Cardiac ventricle fibroblast (primary cell): ENCODE measurements around the gene APOA1. TPM values are rescaled to one million over a fixed set of nuclear protein-coding genes. Genes with fewer than 3 reads are reported as not detected.

Source experiments
- total RNA-seq: library from RNA; depleted of rRNA; stranded (reverse); fragments of >200 nt; gene quantifications from 2 replicates; pipeline ENCODE4 v1.2.3, GENCODE V29; 2015

The APOA1 gene
- total RNA-seq: 0.34 and 0.87 TPM in 2 replicates

DNA sequence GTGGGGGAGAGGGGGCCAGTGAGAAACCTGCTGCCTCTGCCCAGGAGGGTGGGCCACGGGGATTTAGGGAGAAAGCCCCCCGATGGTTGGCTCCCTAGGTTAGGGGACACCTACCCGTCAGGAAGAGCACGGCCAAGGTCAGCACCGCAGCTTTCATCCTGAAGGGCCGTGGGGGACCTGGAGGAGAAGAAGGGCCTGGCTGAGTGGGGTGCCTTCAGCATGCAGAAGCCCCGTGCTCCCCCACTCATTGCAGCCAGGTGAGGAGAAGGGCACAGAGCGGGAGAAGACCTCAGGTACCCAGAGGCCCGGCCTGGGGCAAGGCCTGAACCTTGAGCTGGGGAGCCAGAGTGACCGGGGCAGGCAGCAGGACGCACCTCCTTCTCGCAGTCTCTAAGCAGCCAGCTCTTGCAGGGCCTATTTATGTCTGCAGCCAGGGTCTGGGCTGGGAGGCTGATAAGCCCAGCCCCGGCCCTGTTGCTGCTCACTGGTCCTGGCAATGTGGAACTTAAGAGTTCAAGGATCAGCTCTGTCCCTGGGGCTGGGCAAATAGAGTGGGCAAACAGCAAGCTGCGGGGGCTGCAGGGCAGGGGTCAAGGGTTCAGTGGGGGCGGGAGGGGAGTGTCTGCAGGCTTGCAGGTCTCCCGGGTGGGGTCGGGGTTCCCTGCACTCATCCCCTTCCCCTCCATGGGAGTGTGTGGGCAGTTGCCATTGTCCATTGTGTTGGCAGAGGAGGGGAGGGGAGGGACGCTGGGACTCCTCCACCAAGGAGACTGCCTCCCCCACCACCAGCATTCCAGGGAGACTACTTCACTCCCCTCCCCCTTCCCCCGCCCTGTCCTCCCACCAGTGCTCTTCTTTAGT lies at the start of gene APOA1:
APOA1 (minus strand) TSS at position 392 of the 861 bp plus-strand sequence; CDS start at position 157, 235 bp downstream.

DNA sequence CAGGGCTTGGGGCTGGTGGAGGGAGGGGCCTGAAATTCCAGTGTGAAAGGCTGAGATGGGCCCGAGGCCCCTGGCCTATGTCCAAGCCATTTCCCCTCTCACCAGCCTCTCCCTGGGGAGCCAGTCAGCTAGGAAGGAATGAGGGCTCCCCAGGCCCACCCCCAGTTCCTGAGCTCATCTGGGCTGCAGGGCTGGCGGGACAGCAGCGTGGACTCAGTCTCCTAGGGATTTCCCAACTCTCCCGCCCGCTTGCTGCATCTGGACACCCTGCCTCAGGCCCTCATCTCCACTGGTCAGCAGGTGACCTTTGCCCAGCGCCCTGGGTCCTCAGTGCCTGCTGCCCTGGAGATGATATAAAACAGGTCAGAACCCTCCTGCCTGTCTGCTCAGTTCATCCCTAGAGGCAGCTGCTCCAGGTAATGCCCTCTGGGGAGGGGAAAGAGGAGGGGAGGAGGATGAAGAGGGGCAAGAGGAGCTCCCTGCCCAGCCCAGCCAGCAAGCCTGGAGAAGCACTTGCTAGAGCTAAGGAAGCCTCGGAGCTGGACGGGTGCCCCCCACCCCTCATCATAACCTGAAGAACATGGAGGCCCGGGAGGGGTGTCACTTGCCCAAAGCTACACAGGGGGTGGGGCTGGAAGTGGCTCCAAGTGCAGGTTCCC lies 7.8 kb downstream of the APOA1 start, which contains the start of gene APOC3:
APOC3 (plus strand) TSS at position 383 of the 659 bp plus-strand sequence. CDS start 676 bp downstream, outside the sequence.

GRCh38 chr11:116823031-116823843 lies 14.2 kb downstream of the APOA1 start, which contains the start of gene APOA4:
APOA4 (minus strand) TSS chr11:116823304; CDS start chr11:116823191, 113 bp downstream.

DNA sequence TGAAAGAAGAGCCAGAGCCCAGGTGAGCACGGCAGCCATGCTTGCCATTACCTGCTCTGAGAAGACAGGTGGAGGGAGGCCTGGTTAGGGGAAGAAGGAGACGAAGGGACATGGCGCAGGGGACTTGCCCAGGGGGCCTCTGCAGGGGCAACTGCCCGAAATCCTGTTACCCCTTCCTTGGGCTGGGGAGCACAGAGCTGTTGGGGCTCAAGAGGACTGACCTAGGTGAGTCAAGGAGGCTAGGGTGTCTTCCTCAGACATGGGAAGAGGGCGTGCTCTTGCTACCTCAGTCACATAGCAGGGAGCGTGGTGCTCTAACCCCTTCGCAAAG lies 45.6 kb downstream of the APOA1 start, which contains the start of gene APOA5:
APOA5 (minus strand) TSS at position 67 of the 331 bp plus-strand sequence; CDS start at position 48, 19 bp downstream.

GRCh38 chr11:116787786-116788486 lies 49.5 kb downstream of the APOA1 start, which contains the start of gene ZPR1:
ZPR1 (minus strand) TSS chr11:116788023; CDS start chr11:116787990, 33 bp downstream.

Other genes starting within 250 kb of the APOA1 start
- 6.1 and 6.3 TPM in 2 replicates for gene BUD13, start 64.6 kb downstream of the APOA1 start, total RNA-seq
- gene ZPR1, start 49.6 kb downstream of the APOA1 start, total RNA-seq: 16.1 and 32.4 TPM in 2 replicates
- gene APOA5, start 45.7 kb downstream of the APOA1 start, total RNA-seq: not detected in 2 replicates
- gene APOA4, start 14.3 kb downstream of the APOA1 start, total RNA-seq: not detected in 2 replicates
- gene APOC3, start 7.7 kb downstream of the APOA1 start, total RNA-seq: not detected in 2 replicates